Measurements from ENCODE around the gene HDGFL3. TPM values are rescaled to one million over a fixed set of nuclear protein-coding genes. Genes with fewer than 3 reads are reported as not detected.

HDGFL3 gene
- total RNA-seq (1.2 TPM), polyA plus RNA-seq (under 1 TPM in 2 of 4 donors, not detected in 2; 0.07 to 0.26 TPM)

- Histone ChIP-seq H3K4me1 (ENCODE audit: control insufficient read depth, insufficient read depth, low read length, poor library complexity, severe bottlenecking) (peaks cover 10% of the 10 kb centered on the region), H3K27ac (ENCODE audit: insufficient read depth, low read length, poor library complexity, severe bottlenecking) (no peak within 1 kb of the TSS)
- peak within 1 kb of the TSS; percentile 69 to 86 (median 84) for H3K4me3 Mint-ChIP-seq
Measured at GRCh38 chr15:83207660-83208366, at the start of gene HDGFL3. TSS of gene HDGFL3 (minus strand) at chr15:83207823. CDS start at chr15:83207414, 409 bp downstream.

GRCh38 chr15:83250781-83251180, 43.2 kb upstream of the HDGFL3 start:
- H3K4me3 ChIP-seq (ENCODE audit: low read depth, low read length) = no peak overlapping the region
- no peaks in the 10 kb centered on the region for H3K9me3 Mint-ChIP-seq
- no peaks in the 10 kb centered on the region for H3K36me3 Mint-ChIP-seq
- no peak overlapping the region for H3K27ac ChIP-seq (ENCODE audit: insufficient read depth, low read length, poor library complexity, severe bottlenecking)
- H3K4me3 Mint-ChIP-seq = no peak overlapping the region
- no peak for DNase-seq
- no peaks in the 10 kb centered on the region for H3K36me3 ChIP-seq (ENCODE audit: control insufficient read depth, insufficient read depth, low read length)
- H3K27ac Mint-ChIP-seq = no peak overlapping the region
- no peak for ATAC-seq (ENCODE audit: low read depth in 2 of 2)
- peaks cover 2% of the 10 kb centered on the region for H3K27me3 ChIP-seq (ENCODE audit: control insufficient read depth, insufficient read depth, low read length)
- H3K9me3 ChIP-seq (ENCODE audit: control insufficient read depth in 2 of 2, low read length in 2 of 2) = no peaks in the 10 kb centered on the region
- H3K4me1 ChIP-seq (ENCODE audit: control insufficient read depth, insufficient read depth, low read length, poor library complexity, severe bottlenecking) = no peaks in the 10 kb centered on the region
- H3K4me1 Mint-ChIP-seq = no peaks in the 10 kb centered on the region
- peaks cover 10% of the 10 kb centered on the region for H3K27me3 Mint-ChIP-seq

More at GRCh38 chr15:83207660-83208366, at the start of gene HDGFL3:
- H3K4me3 ChIP-seq (ENCODE audit: low read depth, low read length) = no peak within 1 kb of the TSS
- H3K27me3 Mint-ChIP-seq = peaks cover 44% of the 10 kb centered on the region
- H3K9me3 Mint-ChIP-seq = peaks cover 0 to 3% (median 0%) of the 10 kb centered on the region in 7 donors
- H3K9me3 ChIP-seq (ENCODE audit: control insufficient read depth in 2 of 2, low read length in 2 of 2) = no peaks in the 10 kb centered on the region
- DNase-seq = peak in 1 of 3 donors; percentile 1
- ATAC-seq (ENCODE audit: low read depth in 2 of 2) = peak in 1 of 2 donors; percentile 34
- H3K4me1 Mint-ChIP-seq = peaks cover 4 to 6% (median 5%) of the 10 kb centered on the region in 4 donors
- peaks cover 52% of the 10 kb centered on the region for H3K27me3 ChIP-seq (ENCODE audit: control insufficient read depth, insufficient read depth, low read length)
- H3K36me3 Mint-ChIP-seq = no peaks in the 10 kb centered on the region
- no peak within 1 kb of the TSS for H3K27ac Mint-ChIP-seq
- H3K36me3 ChIP-seq (ENCODE audit: control insufficient read depth, insufficient read depth, low read length) = no peaks in the 10 kb centered on the region

GRCh38 chr15:83249030-83249343, 41.4 kb upstream of the HDGFL3 start:
- no peaks in the 10 kb centered on the region for H3K36me3 Mint-ChIP-seq

GRCh38 chr15:83248151-83249029, 40.8 kb upstream of the HDGFL3 start:
- ATAC-seq (ENCODE audit: low read depth in 2 of 2) (no peak), DNase-seq (peak in 2 of 3 donors; percentile 22 to 51)
- H3K4me1 ChIP-seq (ENCODE audit: control insufficient read depth, insufficient read depth, low read length, poor library complexity, severe bottlenecking) = no peaks in the 10 kb centered on the region
- Mint-ChIP-seq H3K27ac (no peak overlapping the region), H3K27me3 (peaks cover 10% of the 10 kb centered on the region), H3K4me1 (no peaks in the 10 kb centered on the region), H3K36me3 (no peaks in the 10 kb centered on the region), H3K4me3 (no peak overlapping the region), H3K9me3 (no peaks in the 10 kb centered on the region)
- no peak overlapping the region for H3K27ac ChIP-seq (ENCODE audit: insufficient read depth, low read length, poor library complexity, severe bottlenecking)
- peaks cover 2% of the 10 kb centered on the region for H3K27me3 ChIP-seq (ENCODE audit: control insufficient read depth, insufficient read depth, low read length)
- H3K9me3 ChIP-seq (ENCODE audit: control insufficient read depth in 2 of 2, low read length in 2 of 2) = no peaks in the 10 kb centered on the region
- H3K4me3 ChIP-seq (ENCODE audit: low read depth, low read length) = no peak overlapping the region
- H3K36me3 ChIP-seq (ENCODE audit: control insufficient read depth, insufficient read depth, low read length) = no peaks in the 10 kb centered on the region

More at GRCh38 chr15:83249030-83249343, 41.4 kb upstream of the HDGFL3 start:
- Histone ChIP-seq H3K27me3 (ENCODE audit: control insufficient read depth, insufficient read depth, low read length) (peaks cover 2% of the 10 kb centered on the region), H3K9me3 (ENCODE audit: control insufficient read depth in 2 of 2, low read length in 2 of 2) (no peaks in the 10 kb centered on the region), H3K4me1 (ENCODE audit: control insufficient read depth, insufficient read depth, low read length, poor library complexity, severe bottlenecking) (no peaks in the 10 kb centered on the region), H3K36me3 (ENCODE audit: control insufficient read depth, insufficient read depth, low read length) (no peaks in the 10 kb centered on the region), H3K4me3 (ENCODE audit: low read depth, low read length) (no peak overlapping the region), H3K27ac (ENCODE audit: insufficient read depth, low read length, poor library complexity, severe bottlenecking) (no peak overlapping the region)
- no peaks in the 10 kb centered on the region for H3K4me1 Mint-ChIP-seq
- ATAC-seq (ENCODE audit: low read depth in 2 of 2) (no peak), DNase-seq (no peak)
- H3K27ac Mint-ChIP-seq = no peak overlapping the region
- H3K27me3 Mint-ChIP-seq = peaks cover 10% of the 10 kb centered on the region
- no peak overlapping the region for H3K4me3 Mint-ChIP-seq
- H3K9me3 Mint-ChIP-seq = no peaks in the 10 kb centered on the region

GRCh38 chr15:83243634-83244033, 36.0 kb upstream of the HDGFL3 start:
- H3K27me3 Mint-ChIP-seq = peaks cover 6% of the 10 kb centered on the region
- H3K4me1 Mint-ChIP-seq = no peaks in the 10 kb centered on the region

GRCh38 chr15:83230242-83230641, 22.6 kb upstream of the HDGFL3 start:
- no peaks in the 10 kb centered on the region for H3K36me3 Mint-ChIP-seq
- Histone ChIP-seq H3K27me3 (ENCODE audit: control insufficient read depth, insufficient read depth, low read length) (no peaks in the 10 kb centered on the region), H3K27ac (ENCODE audit: insufficient read depth, low read length, poor library complexity, severe bottlenecking) (no peak overlapping the region), H3K9me3 (ENCODE audit: control insufficient read depth in 2 of 2, low read length in 2 of 2) (no peaks in the 10 kb centered on the region), H3K4me3 (ENCODE audit: low read depth, low read length) (no peak overlapping the region), H3K4me1 (ENCODE audit: control insufficient read depth, insufficient read depth, low read length, poor library complexity, severe bottlenecking) (no peaks in the 10 kb centered on the region), H3K36me3 (ENCODE audit: control insufficient read depth, insufficient read depth, low read length) (no peaks in the 10 kb centered on the region)
- no peak overlapping the region for H3K4me3 Mint-ChIP-seq
- H3K9me3 Mint-ChIP-seq = peaks cover 0 to 6% (median 0%) of the 10 kb centered on the region in 7 donors
- peaks cover 0 to 4% (median 0%) of the 10 kb centered on the region in 4 donors for H3K4me1 Mint-ChIP-seq
- no peak for DNase-seq
- H3K27me3 Mint-ChIP-seq = peaks cover 7% of the 10 kb centered on the region
- ATAC-seq (ENCODE audit: low read depth in 2 of 2) = no peak
- no peak overlapping the region for H3K27ac Mint-ChIP-seq

More at GRCh38 chr15:83243634-83244033, 36.0 kb upstream of the HDGFL3 start:
- no peak overlapping the region for H3K27ac Mint-ChIP-seq
- Histone ChIP-seq H3K9me3 (ENCODE audit: control insufficient read depth in 2 of 2, low read length in 2 of 2) (no peaks in the 10 kb centered on the region), H3K36me3 (ENCODE audit: control insufficient read depth, insufficient read depth, low read length) (no peaks in the 10 kb centered on the region), H3K4me1 (ENCODE audit: control insufficient read depth, insufficient read depth, low read length, poor library complexity, severe bottlenecking) (no peaks in the 10 kb centered on the region), H3K4me3 (ENCODE audit: low read depth, low read length) (no peak overlapping the region), H3K27ac (ENCODE audit: insufficient read depth, low read length, poor library complexity, severe bottlenecking) (no peak overlapping the region), H3K27me3 (ENCODE audit: control insufficient read depth, insufficient read depth, low read length) (peaks cover 2% of the 10 kb centered on the region)
- no peak for ATAC-seq (ENCODE audit: low read depth in 2 of 2)
- DNase-seq = no peak
- H3K36me3 Mint-ChIP-seq = no peaks in the 10 kb centered on the region
- peaks cover 0 to 8% (median 0%) of the 10 kb centered on the region in 7 donors for H3K9me3 Mint-ChIP-seq
- H3K4me3 Mint-ChIP-seq = no peak overlapping the region

GRCh38 chr15:83225449-83225848, 17.8 kb upstream of the HDGFL3 start:
- Mint-ChIP-seq H3K9me3 (peaks cover 0 to 2% (median 0%) of the 10 kb centered on the region in 7 donors), H3K27me3 (peaks cover 10% of the 10 kb centered on the region), H3K36me3 (no peaks in the 10 kb centered on the region), H3K27ac (no peak overlapping the region), H3K4me3 (no peak overlapping the region), H3K4me1 (peaks cover 0 to 4% (median 0%) of the 10 kb centered on the region in 4 donors)
- DNase-seq = no peak
- Histone ChIP-seq H3K36me3 (ENCODE audit: control insufficient read depth, insufficient read depth, low read length) (no peaks in the 10 kb centered on the region), H3K4me3 (ENCODE audit: low read depth, low read length) (no peak overlapping the region), H3K27me3 (ENCODE audit: control insufficient read depth, insufficient read depth, low read length) (no peaks in the 10 kb centered on the region), H3K27ac (ENCODE audit: insufficient read depth, low read length, poor library complexity, severe bottlenecking) (no peak overlapping the region), H3K9me3 (ENCODE audit: control insufficient read depth in 2 of 2, low read length in 2 of 2) (no peaks in the 10 kb centered on the region), H3K4me1 (ENCODE audit: control insufficient read depth, insufficient read depth, low read length, poor library complexity, severe bottlenecking) (no peaks in the 10 kb centered on the region)
- no peak for ATAC-seq (ENCODE audit: low read depth in 2 of 2)

All from CD4-positive, CD25-positive, alpha-beta regulatory T cell (primary cell).